Fibroblast of skin of right biceps (primary cell): ENCODE measurements around the gene CEP104.

Source experiments
- DNase-seq: peaks from one replicate; pipeline ENCODE4 v3.0.0-alpha.2; 2013

The CEP104 gene

GRCh38 chr1:3790952-3791351 is 66.1 kb downstream of the CEP104 start:
- no peak for DNase-seq

DNA sequence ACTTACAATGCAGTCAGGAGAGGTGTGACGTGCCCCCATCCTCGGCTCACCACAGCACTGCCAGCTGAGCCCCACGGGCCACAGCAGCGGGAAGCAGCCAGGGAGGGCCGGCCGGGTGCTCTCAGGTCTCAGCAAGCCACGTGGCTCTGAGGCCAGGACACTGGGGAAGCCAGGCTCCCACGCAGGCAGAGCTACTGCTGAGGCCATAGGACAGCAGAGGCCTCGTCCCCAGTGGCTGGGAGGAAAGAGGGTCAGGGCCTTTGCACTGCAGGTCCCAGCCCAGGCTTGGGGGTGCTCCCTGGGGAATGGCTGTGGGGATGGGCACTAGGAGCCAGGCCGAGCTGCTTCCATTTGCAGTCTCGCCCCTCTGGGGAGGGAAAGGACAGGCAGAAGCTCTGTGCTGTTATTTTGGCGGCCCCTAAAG is 66.5 kb downstream of the CEP104 start:
- DNase-seq: no peak

DNA sequence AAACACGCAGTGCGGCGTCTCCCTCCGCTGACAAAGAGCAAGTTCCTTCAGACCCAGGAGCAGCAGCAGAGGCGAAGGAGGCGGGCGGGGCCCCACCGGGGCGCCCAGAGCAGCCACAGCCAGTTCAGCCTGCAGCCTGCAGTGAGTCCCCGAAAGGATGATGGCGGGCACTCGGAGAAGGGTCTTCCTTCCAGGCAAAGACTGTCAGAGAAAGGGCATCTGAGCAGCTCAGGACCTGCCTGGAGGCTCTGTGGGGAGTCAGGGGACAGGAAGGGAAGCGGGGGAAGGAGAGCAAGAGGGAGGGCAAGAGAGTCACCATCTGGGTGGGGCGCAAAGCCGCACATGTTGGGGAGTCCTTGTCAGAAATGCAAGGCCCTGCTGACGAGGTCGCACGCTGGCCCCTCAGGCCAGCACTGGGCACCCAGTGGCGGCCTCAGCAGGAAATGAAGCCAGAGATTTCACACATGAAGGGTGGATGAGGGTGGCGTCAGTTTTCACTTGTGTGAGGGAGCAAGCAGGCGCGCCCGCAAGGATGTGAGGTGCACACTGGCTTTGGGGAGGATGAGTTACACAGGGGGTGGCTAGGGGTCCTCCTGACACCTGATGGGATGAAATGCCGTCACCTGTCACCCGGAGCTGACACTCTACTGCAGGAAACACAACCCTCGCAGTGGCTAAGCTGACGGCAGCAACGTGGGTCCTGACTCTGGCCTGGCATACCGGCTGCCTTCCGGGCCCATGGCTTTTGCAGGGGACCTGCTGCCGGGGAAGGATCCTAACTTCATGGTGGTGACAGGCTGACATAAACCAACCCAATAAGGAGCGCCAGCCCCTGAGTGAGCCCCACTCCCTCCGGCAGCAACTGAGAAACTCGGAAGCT is 67.3 kb downstream of the CEP104 start:
- no peak for DNase-seq

DNA sequence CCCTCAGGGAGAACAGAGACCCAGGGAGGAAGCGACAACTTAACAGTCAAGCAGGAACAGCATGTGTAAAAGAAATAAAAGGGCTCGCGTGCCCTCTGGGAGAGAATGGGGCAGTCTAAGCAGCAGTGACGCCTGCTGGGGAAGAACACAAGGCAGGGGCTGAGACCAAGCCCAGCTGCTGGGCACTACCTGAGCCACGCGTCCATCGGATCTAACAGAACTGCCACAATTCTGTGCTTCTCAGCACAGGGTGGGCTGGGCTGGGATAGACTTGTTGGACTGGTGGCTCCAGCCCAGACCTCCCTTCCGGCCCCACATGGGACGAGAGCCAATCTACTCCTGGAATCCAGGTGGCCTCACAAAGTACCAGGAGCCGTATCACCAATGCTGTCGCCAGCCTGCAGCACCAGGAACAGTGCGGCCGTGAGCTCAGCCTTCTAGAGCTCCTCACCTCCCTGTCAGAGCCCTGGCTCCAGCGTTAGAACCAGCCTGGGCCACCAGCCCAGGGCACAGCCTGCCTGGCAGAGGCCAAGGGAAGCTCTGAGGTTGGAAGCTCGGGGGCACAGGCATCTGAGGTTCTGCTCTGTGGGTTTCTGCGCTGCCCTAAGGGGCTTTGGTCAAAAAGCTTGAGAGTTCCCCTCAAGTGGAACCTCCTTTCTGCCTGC is 68.1 kb downstream of the CEP104 start:
- DNase-seq: no peak

DNA sequence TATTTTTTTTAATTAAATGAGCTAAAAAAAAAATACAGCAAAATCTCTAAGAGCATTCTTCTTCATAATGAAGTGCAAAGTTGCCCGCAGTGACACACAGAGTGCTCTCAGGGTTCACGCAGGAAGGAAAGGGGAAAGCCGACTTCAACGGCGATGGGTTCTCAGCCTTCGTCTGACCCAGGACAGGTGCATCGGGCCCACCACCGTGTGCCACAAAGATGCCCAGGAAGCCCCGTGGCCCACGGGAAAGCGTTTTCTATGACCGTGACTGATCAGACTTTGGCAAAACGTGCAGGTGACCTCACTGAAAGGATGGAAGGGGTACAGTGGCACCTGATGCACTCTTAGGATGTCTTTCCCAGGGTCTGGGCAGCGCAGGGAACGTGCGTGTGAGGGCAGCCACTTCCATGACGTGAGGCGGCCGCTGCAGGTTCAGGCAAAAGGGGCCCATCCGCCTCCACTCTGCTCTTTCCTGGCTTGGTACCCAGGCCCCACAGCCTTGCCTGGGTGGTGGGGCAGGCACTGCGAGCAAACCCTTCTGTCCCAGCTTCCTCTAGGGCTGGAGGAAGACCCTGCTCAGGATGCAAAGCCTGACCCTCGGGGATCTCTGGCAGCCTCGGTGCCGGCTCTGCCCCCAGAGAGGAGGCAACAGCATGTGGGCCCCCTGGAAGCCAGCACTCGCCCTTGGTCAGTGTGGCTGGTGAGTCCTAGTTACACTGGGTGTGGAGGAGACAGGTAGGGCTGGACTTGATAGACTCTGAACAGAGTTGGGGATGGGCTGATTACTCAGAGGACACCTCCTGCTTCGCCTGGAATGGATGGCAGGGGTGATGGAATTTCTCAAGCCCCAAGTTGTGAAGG is 69.0 kb downstream of the CEP104 start:
- no peak for DNase-seq

DNA sequence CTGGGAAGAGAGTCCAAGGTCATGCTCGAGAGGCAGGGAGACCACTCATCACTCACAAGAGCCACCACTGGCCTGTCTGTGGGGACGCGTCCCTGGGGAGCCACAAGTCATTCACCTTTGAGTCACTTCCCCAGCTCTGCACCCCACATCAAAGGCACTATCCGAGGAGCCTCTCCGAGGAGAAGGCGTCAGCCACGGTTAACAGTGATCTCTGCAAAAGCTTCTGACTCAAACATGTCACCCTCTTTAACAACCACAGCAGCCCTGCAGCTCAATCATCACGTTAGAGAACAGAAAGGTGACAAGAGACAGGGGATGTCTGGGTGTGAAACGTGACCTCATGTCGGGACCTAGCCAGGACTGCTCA is 69.7 kb downstream of the CEP104 start:
- DNase-seq: no peak

DNA sequence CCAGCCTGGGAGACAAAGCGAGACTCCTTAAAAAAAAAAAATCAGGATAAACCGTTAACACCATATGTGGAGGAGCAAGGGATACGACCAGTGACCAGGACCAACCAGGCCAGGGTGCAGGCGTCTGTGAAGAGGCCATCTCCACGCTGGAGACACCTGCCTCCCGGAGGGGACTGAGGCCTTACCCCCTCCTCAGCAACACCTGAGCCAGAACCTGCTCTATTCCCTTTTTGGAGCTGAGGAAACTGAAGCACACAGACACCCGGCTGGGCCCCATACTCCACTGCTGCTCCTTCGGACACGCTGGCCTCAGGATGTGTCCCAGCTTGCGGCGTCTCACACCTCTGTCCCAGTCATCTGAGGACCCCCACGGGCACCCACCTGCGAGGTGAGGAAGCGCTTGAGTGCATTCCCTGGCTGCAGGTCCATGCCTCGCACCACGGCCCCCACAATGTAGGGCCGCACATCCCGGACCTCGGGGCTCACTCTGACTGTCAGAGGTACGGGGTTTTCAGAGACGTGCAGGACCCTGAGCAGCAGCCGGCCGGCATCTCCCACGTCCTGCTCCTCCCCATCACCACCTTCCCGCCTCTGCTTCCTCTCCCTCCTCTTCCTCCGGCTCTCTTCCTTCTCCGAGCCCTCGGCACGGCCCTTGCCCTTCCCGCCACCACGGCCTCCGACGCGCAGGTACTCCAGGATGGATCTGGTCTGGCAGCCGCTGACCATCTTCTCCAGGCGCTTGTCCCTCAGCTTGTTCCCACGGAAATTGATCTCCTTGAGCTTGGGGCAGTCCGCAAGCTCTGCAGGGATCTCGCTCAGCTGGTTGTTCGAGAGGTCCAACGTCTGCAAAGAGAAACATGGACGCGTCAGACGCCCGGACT is 70.3 kb downstream of the CEP104 start:
- no peak for DNase-seq

DNA sequence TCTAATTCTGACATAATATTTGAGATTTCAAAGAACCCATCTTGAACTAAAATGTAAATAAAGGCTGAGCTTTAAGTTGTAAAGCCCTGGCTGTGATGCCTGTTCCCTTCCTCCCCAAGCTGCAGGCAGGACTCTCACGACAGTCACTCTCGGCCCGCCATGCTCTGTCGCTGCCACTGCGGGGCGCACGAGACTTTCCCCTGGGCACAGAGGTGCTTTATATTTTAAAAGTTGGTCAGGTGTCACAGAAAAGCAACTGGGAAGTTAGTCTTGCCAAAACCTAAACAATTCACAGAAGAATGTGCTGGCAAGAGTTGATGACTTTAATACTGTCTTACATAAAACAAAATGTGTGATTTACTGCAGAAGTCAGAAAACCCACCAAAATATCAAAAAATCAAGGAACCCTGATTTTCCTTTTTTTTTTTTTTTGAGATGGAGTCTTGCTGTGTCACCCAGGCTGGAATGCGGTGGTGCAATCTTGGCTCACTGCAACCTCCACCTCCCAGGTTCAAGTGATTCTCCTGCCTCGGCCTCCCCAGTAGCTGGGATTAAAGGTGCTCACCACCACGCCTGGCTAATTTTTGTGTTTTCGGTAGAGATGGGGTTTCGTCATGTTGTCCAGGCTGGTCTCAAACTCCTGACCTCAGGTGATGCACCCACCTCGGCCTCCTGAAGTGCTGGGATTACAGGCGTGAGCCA is 71.4 kb downstream of the CEP104 start:
- no peak for DNase-seq

GRCh38 chr1:3785045-3785444 is 72.0 kb downstream of the CEP104 start:
- DNase-seq: no peak

DNA sequence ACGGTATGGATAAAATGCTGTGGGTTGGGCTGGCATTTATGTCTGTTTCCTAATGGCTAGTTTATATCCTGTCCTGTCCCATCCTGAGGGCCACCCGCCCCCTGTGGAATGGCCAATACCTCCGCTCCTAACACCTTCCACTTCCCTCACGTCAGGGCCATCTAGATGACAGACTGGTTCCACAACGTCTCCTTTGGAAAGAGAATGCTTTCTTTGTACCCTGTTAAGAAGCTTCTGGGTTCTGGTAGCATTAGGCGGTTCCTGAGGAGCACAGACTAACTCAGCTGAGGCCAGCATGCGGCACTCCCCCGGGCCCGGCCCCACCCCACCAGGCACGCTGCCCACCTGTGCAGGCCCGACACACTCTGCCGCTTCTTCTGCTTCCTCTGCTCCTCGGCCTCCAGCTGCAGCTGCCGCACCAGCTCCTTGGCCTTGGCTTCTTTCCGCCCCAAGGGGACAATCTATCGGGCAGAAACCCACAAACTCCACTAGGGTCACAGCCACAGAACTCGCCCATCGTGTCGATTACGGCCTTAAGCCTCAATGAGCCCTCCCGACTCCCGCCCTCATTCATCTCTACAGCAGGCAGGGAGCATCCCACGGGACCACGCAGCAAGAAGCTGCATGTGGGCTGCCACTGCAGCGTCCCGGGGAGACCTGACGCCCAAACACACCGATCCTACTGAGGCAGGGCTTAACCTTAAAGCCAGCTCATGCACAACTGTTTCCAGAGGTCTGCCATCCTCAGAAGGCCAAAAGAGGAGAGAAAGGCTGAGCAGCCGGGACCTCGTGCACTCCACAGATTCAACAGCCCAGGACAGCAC is 73.1 kb downstream of the CEP104 start:
- DNase-seq: no peak

DNA sequence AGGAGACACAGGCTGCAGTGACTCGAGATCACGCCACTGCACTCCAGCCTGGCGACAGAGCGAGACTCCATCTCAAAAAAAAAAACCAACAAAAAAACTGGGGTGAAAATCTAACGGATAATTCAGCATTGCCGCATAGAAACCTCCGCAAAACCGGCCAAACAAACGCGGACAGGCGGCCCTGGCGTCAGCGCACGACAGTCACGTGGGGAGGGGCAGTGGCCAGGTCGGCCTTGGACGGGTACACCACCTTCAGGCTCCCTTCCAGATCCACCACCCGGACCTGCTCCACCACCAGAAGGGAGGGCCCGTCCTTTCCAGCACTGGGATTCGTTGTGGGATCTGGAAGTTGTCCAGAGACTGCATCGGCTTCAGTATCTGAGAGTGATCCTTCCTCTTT is 76.1 kb downstream of the CEP104 start:
- no peak for DNase-seq

GRCh38 chr1:3779912-3780416 is 77.0 kb downstream of the CEP104 start:
- no peak for DNase-seq

GRCh38 chr1:3779265-3779911 is 77.6 kb downstream of the CEP104 start:
- no peak for DNase-seq

- no peak for DNase-seq
These were observed 78.3 kb downstream of the CEP104 start for GRCh38 chr1:3778590-3779264.

GRCh38 chr1:3777647-3778589 is 79.1 kb downstream of the CEP104 start:
- no peak for DNase-seq

DNA sequence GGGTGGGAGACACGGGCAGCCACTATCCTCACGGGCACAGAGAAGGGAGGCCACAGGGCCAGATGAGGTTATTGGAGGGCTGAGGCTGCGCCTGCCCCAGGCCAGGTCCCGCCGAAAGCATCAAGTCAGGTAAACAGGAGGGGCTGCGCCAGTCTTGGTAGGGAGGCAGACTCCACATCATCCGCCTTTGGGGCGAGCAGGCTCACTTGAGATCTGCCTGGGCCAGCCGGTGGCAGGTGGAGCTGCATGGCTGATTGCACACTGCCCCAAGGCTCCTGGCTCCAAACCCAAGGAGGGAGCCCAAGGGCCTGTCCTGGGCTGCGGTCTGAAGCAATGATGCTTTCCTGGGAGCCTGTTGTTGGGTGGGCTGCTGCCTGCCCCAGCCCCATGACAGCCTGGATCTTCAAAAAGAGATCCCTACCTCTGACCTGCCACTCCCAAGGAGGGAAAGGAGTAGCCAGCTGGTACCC is 79.9 kb downstream of the CEP104 start:
- DNase-seq: no peak

- no peak for DNase-seq
These were observed 80.6 kb downstream of the CEP104 start for GRCh38 chr1:3776231-3776961.
